NCI-H526 treated with DMSO at 0.1 percent for 48 hours (cell line): ENCODE measurements around the gene SYCP3.

Experiments
- DNase-seq: peaks from one replicate; lab custom pipeline; 2025; lab: John Stamatoyannopoulos, UW

Gene SYCP3

GRCh38 chr12:101738920-101739665 is at the start of gene SYCP3:
Gene SYCP3, minus strand, starts transcription at chr12:101739462. Its CDS starts 1,527 bp downstream, at chr12:101737935.
- no peak for DNase-seq

GRCh38 chr12:101785671-101786070 is 46.4 kb upstream of the SYCP3 start:
- DNase-seq = no peak

DNA sequence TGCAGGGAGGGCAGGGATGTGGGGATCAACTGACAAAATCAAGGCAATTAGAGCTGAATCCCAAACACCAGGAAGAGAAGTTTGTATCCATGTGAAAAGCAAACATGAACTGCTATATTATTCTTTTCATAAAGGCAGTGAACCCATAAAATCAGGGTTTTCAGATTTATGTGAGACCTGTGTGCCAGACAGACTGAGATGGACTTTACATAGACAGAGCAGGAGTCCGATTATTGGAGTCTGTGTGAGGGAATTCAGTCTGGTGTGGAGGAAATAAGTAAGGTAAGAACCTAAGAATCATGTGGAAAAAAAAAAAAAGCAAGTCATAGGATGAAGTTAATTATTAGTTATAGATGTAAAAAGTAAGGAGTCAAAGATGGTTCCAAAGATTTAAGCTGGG is 45.1 kb upstream of the SYCP3 start:
- DNase-seq = no peak

GRCh38 chr12:101783838-101784237 is 44.6 kb upstream of the SYCP3 start:
- DNase-seq = no peak

- DNase-seq = no peak
These were observed 43.9 kb upstream of the SYCP3 start for GRCh38 chr12:101783150-101783549.

DNA sequence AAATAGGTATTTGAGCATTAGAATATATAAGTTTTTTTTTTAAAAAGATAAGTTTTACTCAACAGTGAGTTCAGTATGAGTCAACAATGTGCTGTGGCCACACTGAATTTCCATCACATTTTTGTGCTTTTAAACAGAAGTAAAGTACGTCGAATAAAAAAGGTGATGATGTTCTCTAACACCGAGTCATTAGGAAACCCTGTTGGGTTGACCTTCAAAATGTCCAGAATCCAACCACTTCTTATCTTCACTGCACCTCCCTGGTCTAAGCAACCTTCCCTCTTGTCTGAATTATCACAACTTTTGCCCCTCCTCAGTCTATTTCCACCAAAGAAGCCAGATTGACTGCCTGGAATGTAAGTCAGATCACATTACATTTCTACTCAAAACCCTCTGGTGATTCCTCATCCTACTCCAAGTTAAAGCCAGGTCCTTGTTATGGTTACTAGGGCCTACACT is 43.0 kb upstream of the SYCP3 start:
- no peak for DNase-seq

GRCh38 chr12:101781834-101782233 is 42.6 kb upstream of the SYCP3 start:
- DNase-seq = no peak

DNA sequence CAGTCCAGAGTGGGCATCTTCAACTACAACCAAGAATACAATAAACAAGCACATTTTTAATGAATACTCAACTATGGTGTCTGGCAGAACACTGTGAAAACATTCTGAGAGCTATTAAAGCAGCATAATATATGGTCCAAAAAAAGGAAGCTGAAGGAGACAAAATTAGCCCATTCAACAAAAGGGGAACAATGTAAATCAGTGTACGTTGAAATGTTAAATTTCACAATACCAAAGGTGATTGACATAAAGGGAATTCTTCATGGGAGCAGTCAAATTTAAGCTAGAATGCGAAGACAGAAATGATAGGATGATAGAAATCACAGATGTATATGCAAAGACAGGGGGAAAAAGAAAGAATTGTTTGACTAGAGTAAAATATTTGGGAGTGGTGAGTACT is 41.3 kb upstream of the SYCP3 start:
- no peak for DNase-seq

DNA sequence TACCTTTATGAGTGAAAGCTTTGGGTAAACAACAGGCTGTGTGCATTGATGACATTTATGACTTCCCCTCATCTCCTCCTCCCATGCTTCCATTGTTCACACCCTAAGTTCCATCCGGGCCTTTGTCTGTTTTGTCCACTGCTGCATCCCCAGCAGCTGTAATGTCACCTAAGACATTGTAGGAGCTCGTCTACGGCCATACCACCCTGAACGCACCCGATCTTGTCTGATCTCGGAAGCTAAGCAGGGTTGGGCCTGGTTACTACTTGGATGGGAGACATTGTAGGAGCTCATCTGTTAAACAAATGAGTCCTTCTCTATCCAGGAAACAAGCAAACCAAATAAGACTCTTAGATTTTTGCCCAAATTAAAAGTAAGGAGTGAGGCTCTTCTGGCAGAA is 40.4 kb upstream of the SYCP3 start:
- no peak for DNase-seq

- DNase-seq = no peak
These were observed 39.9 kb upstream of the SYCP3 start for GRCh38 chr12:101779200-101779599.

- DNase-seq = no peak
These were observed 38.7 kb upstream of the SYCP3 start for GRCh38 chr12:101777978-101778377.

- DNase-seq = no peak
These were observed 38.2 kb upstream of the SYCP3 start for GRCh38 chr12:101777485-101777884.

DNA sequence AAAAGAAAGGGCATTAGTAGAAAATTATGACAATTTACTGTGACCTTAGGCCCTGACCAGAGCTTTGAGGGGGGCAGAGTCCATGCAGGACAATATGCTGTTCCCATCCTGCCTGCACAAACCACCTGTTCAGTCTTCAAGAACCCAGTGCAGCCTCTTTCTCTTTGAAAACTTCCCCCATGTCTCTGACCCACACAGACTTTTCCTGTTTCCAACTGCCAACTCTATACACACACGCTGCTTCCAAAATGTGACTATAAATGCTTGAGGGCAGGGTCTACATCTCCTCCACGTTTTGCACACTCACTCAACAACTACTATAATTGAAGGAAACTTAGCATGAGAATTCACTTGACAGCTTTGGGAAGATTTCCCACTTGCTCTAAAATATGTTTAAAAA is 36.6 kb upstream of the SYCP3 start:
- no peak for DNase-seq

GRCh38 chr12:101773650-101774162 is 34.4 kb upstream of the SYCP3 start:
- peak; percentile 38 for DNase-seq

DNA sequence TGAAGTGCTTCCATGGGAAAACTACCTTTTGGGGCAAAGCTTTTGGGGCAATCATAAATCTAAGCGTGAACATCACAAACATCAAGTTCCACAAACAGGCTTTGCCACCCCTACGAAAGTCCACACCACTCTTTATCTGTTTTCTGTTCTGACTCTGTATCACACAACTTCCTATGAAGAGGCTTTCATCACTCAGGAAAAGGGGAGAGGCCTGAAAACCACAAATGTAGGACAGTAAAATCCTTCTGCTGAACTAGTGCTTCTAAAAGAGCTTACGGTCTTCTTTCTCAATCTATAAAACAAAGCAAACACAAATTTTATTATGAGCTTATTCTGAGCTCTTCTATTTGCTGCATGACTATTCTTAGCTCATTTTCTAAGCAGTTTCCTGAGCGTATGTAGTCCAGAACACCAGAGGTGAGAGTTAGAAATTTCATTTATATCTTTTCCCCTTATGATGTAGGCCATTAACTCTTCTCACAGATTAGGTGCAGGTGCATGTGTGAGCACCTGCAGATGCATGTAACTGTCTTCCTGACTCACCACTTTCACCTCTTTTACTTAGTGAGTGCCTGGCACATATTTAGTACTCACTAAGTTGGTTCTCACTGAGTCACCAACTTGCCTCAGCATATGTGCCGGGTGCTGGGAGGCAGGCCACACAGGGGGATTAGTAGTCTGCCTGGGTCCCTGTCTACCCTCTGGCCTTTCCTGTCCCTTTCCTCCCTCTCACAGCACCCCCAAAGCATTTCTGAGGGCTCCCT is 32.9 kb upstream of the SYCP3 start:
- DNase-seq = no peak

- DNase-seq = no peak
These were observed 30.6 kb upstream of the SYCP3 start for GRCh38 chr12:101769865-101770264.

- DNase-seq = no peak
These were observed 29.5 kb upstream of the SYCP3 start for GRCh38 chr12:101768781-101769180.

GRCh38 chr12:101767537-101767936 is 28.3 kb upstream of the SYCP3 start:
- no peak for DNase-seq

- no peak for DNase-seq
These were observed 25.0 kb upstream of the SYCP3 start for GRCh38 chr12:101764051-101764792.

DNA sequence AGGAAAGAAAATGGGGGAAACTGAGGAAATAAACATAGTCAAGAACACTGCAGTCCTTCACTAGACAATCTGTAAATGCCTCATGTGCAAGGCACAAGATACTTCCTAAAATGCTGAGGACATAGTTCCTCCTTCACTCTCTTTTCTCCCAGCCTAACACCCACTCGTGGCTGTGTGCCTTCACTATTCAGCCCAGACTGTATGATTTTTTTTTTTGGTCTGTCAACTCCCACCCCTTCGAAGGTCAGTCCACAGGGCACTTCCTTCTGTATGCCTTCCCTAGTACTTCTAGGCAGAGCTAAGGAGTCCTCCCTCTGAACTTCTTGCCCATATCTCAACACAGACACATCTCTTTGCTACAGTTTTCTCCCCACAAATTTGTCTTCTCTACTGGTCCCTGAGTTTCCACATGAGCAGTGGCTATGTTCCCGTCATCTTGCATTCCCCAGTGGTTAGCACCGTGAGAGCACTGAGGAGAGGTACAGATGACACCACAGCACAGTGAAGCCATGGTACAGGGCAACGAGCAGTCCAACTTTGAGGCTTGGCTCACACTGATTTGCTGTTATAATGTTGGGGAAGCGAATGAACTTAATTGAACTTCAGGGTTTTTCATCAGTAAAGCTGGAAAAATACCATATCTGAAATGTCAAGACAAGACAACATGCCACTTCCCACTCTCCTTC is 24.1 kb upstream of the SYCP3 start:
- DNase-seq = no peak

DNA sequence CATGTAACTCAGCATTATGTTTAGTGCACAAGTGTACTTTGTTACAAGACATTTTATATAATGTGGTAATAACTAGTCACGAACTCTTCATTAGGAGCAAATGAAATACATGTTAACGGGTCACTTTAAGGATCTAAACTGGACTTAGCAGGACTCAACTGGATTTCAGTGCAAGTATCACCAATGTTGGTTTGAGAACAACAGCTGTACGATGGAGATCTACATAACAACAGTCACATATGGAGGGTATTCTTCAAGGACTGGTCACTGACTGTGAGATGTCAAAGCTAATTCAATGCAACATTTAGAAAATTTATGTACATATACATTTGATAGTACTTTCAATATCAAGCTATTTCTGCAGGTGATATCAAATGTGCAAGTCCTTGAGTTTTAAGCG is 22.5 kb upstream of the SYCP3 start:
- DNase-seq = no peak

DNA sequence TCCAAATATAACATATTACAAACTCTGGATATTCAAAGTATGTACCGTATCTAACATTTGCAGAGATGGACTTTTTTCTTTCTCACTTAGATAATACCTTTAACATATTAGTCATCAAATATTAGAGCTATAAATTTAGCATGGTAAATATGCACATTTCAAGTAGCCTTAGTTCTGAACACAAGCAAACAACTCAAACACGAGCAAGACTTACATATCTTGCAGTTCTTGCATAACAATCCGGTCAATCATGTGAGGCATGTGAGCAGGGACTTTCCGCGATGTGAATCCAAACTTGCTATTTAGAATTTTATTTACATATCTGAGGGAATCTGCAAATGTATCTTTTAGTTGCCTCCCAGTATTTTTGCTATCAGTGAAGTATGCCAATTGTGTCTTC is 22.1 kb upstream of the SYCP3 start:
- DNase-seq = no peak
